ACHN (cell line): ENCODE measurements around the gene NKX6-1.

Experiments
- DNase-seq: peaks from one replicate; pipeline ENCODE4 v3.0.0-alpha.2; 2015
- in situ Hi-C: cut with HindIII; loops from 2 replicates; pipeline ENCODE4 v1.10.0; 2017; ENCODE audit warnings: low sequenced_read_pairs, low pct_ligation_motif_present, low pct_unique_long_range_greater_than_20kb

The NKX6-1 gene

GRCh38 chr4:84482564-84483563, 16.2 kb downstream of the NKX6-1 start:
- DNase-seq: no peak
- in situ Hi-C loops: no loop called here

GRCh38 chr4:84481860-84482245, 17.2 kb downstream of the NKX6-1 start:
- in situ Hi-C loops: no loop called here
- DNase-seq: no peak

GRCh38 chr4:84481077-84481859, 17.8 kb downstream of the NKX6-1 start:
- in situ Hi-C loops: no loop called here
- DNase-seq: no peak

GRCh38 chr4:84480082-84480481, 19.0 kb downstream of the NKX6-1 start:
- in situ Hi-C loops: no loop called here
- no peak for DNase-seq

GRCh38 chr4:84479663-84480062, 19.4 kb downstream of the NKX6-1 start:
- in situ Hi-C loops: no loop called here
- DNase-seq: no peak

GRCh38 chr4:84477738-84478137, 21.4 kb downstream of the NKX6-1 start:
- in situ Hi-C loops: no loop called here
- no peak for DNase-seq

- DNase-seq: no peak
- in situ Hi-C loops: no loop called here
Measured at GRCh38 chr4:84474107-84474506, 25.0 kb downstream of the NKX6-1 start.

- DNase-seq: no peak
- in situ Hi-C loops: no loop called here
Measured at GRCh38 chr4:84472154-84472553, 26.9 kb downstream of the NKX6-1 start.

GRCh38 chr4:84470204-84470785, 28.8 kb downstream of the NKX6-1 start:
- DNase-seq: peak; percentile 2

GRCh38 chr4:84467601-84468000, 31.5 kb downstream of the NKX6-1 start:
- no peak for DNase-seq
- in situ Hi-C loops: no loop called here

More at GRCh38 chr4:84470204-84470785, 28.8 kb downstream of the NKX6-1 start:
- in situ Hi-C loops: no loop called here

GRCh38 chr4:84459783-84460182, 39.3 kb downstream of the NKX6-1 start:
- in situ Hi-C loops: no loop called here
- DNase-seq: no peak

GRCh38 chr4:84456157-84456556, 42.9 kb downstream of the NKX6-1 start:
- DNase-seq: no peak
- in situ Hi-C loops: no loop called here

GRCh38 chr4:84455697-84456096, 43.4 kb downstream of the NKX6-1 start:
- DNase-seq: no peak
- in situ Hi-C loops: no loop called here

GRCh38 chr4:84451546-84451945, 47.5 kb downstream of the NKX6-1 start:
- in situ Hi-C loops: no loop called here

GRCh38 chr4:84443523-84443922, 55.6 kb downstream of the NKX6-1 start:
- in situ Hi-C loops: no loop called here

More at GRCh38 chr4:84451546-84451945, 47.5 kb downstream of the NKX6-1 start:
- peak; percentile 33 for DNase-seq

GRCh38 chr4:84442778-84443177, 56.3 kb downstream of the NKX6-1 start:
- no peak for DNase-seq
- in situ Hi-C loops: no loop called here

More at GRCh38 chr4:84443523-84443922, 55.6 kb downstream of the NKX6-1 start:
- no peak for DNase-seq
